HG03460 (cell line): Measurements from ENCODE around the gene UTF1.

Source experiments
- ATAC-seq: cut with Tn5 transposase; IDR thresholded peaks from one replicate; pipeline ENCODE4 v1.9.1; 2021; ENCODE audit not compliant: unreplicated experiment

The UTF1 gene

GRCh38 chr10:133230044-133230361, at the start of gene UTF1:
TSS of gene UTF1 (plus strand) at chr10:133230217. CDS start at chr10:133230289, 72 bp downstream.
- ATAC-seq, result no peak

GRCh38 chr10:133180965-133181639, 48.9 kb upstream of the UTF1 start:
- ATAC-seq, result no peak

GRCh38 chr10:133182190-133182589, 47.8 kb upstream of the UTF1 start:
- no peak for ATAC-seq

- ATAC-seq, result no peak
Observed at GRCh38 chr10:133182791-133183645, 47.0 kb upstream of the UTF1 start.

- no peak for ATAC-seq
Observed at GRCh38 chr10:133183646-133184378, 46.2 kb upstream of the UTF1 start.

- ATAC-seq, result no peak
Observed at GRCh38 chr10:133184591-133185244, 45.3 kb upstream of the UTF1 start.

GRCh38 chr10:133185421-133185820, 44.6 kb upstream of the UTF1 start:
- ATAC-seq, result no peak

- no peak for ATAC-seq
Observed at GRCh38 chr10:133185916-133186315, 44.1 kb upstream of the UTF1 start.

GRCh38 chr10:133186416-133187090, 43.5 kb upstream of the UTF1 start:
- ATAC-seq, result no peak

- ATAC-seq, result no peak
Observed at GRCh38 chr10:133187091-133187905, 42.7 kb upstream of the UTF1 start.

GRCh38 chr10:133187906-133188681, 41.9 kb upstream of the UTF1 start:
- no peak for ATAC-seq

- no peak for ATAC-seq
Observed at GRCh38 chr10:133189256-133189655, 40.8 kb upstream of the UTF1 start.

GRCh38 chr10:133189726-133190125, 40.3 kb upstream of the UTF1 start:
- ATAC-seq, result no peak

GRCh38 chr10:133190225-133190624, 39.8 kb upstream of the UTF1 start:
- ATAC-seq, result no peak

- ATAC-seq, result no peak
Observed at GRCh38 chr10:133191651-133192050, 38.4 kb upstream of the UTF1 start.

GRCh38 chr10:133194151-133194550, 35.9 kb upstream of the UTF1 start:
- ATAC-seq, result no peak

- ATAC-seq, result no peak
Observed at GRCh38 chr10:133195096-133195495, 34.9 kb upstream of the UTF1 start.

- ATAC-seq, result no peak
Observed at GRCh38 chr10:133195611-133196010, 34.4 kb upstream of the UTF1 start.
